HCT116 (cell line): Measurements from ENCODE around the gene MAGI3. TPM values are rescaled to one million over a fixed set of nuclear protein-coding genes. Genes with fewer than 3 reads are reported as not detected.

Experiments
- ATAC-seq: fragments of 200-7000 bp; cut with Tn5 transposase; 2 replicates; pipeline ENCODE4 v1.9.1; 2020; ENCODE audit warnings: mild to moderate bottlenecking, moderate library complexity
- BruUV-seq: library from RNA; stranded (reverse); fragments of 400-500 nt; replicated peaks from 2 replicates; lab custom pipeline; 2021; lab: Mats Ljungman, UMichigan
- CTCF ChIA-PET: fragments of 300-600 bp; sonication (Branson Sonifier 250); formaldehyde crosslinking; loops from one replicate; lab custom pipeline; 2021; ENCODE audit warnings: antibody characterized with exemption; lab: Charles Lee
- POLR2A ChIA-PET: fragments of 300-600, 350-600 bp; sonication (Branson Sonifier 250); formaldehyde crosslinking; loops from one replicate; lab custom pipeline; 2021; ENCODE audit warnings: antibody characterized with exemption; lab: Charles Lee
- RAD21 ChIA-PET, 2 experiments: fragments of 300-600 bp; sonication (Branson Sonifier 250); formaldehyde crosslinking; loops; one replicate each; lab custom pipeline; 2023; ENCODE audit warnings: low total read pairs in 2 of 2; ENCODE audit not compliant: uncharacterized antibody in 2 of 2, unreplicated experiment in 2 of 2, low non-redundant PET in 1 of 2; lab: Charles Lee
- DNase-seq: peaks from one replicate; pipeline ENCODE4 v3.0.0-alpha.2; 2010; ENCODE audit warnings: low read depth, low spot score
- H2AFZ ChIP-seq: fragments of 200-600 bp; shearing (Covaris generic), sonication (generic); 2 replicates; pipeline ENCODE4 v1.6.1; 2017; ENCODE audit warnings: low read depth, mixed run types, mixed read lengths, antibody characterized with exemption, low read length; ENCODE audit not compliant: poor library complexity, severe bottlenecking
- H3K27ac ChIP-seq: 2 replicates; pipeline ENCODE4 v1.5.1; 2012; ENCODE audit warnings: low read depth, low read length
- H3K27me3 ChIP-seq: fragments of 200-600 bp; sonication (generic); 2 replicates; pipeline ENCODE4 v1.6.1; 2016; ENCODE audit warnings: mixed run types, low read length, mixed read lengths; ENCODE audit not compliant: insufficient read depth
- H3K36me3 ChIP-seq, 2 experiments: fragments of 200-500 bp in 1 of 2; fragments of 200-600 bp in 1 of 2; sonication (Bioruptor generic) in 1 of 2; sonication (generic) in 1 of 2; 2 replicates each; pipeline versions ENCODE4 v1.5.1 to v1.6.1; 2014 to 2016; ENCODE audit warnings: low read length in 2 of 2, inconsistent platforms in 1 of 2, mixed read lengths in 1 of 2, mixed run types in 1 of 2; ENCODE audit not compliant: insufficient read depth in 2 of 2, control insufficient read depth in 1 of 2
- H3K4me1 ChIP-seq, 2 experiments: fragments of 200-600 bp in 1 of 2; sonication (generic) in 1 of 2; 2 replicates each; pipeline versions ENCODE4 v1.5.1 to v1.6.1; 2012 to 2017; ENCODE audit warnings: low read length in 2 of 2, inconsistent platforms in 1 of 2, mild to moderate bottlenecking in 1 of 2, mixed read lengths in 1 of 2, mixed run types in 1 of 2, moderate library complexity in 1 of 2; ENCODE audit not compliant: insufficient read depth in 2 of 2, control insufficient read depth in 1 of 2
- H3K4me2 ChIP-seq: fragments of 200-600 bp; sonication (generic); 2 replicates; pipeline ENCODE4 v1.6.1; 2017; ENCODE audit warnings: mixed run types, low read length, mixed read lengths
- H3K4me3 ChIP-seq, 2 experiments: fragments of 200-600 bp in 1 of 2; sonication (generic) in 1 of 2; replicated peaks in 1 of 2; 2 replicates each; pipeline ENCODE4 v1.5.1; 2011 to 2016; ENCODE audit warnings: low read length in 2 of 2, control low read depth in 1 of 2, low read depth in 1 of 2, mild to moderate bottlenecking in 1 of 2, mixed read lengths in 1 of 2, mixed run types in 1 of 2
- H3K79me2 ChIP-seq: fragments of 200-600 bp; sonication (generic); 2 replicates; pipeline ENCODE4 v1.6.1; 2017; ENCODE audit warnings: mild to moderate bottlenecking, mixed run types, low read length, moderate library complexity, mixed read lengths; ENCODE audit not compliant: insufficient read depth
- H3K9ac ChIP-seq: fragments of 200-600 bp; sonication (generic); 2 replicates; pipeline ENCODE4 v1.6.1; 2016; ENCODE audit warnings: low read length, mixed read lengths
- H3K9me2 ChIP-seq: fragments of 200-600 bp; sonication (generic), shearing (Covaris generic); 2 replicates; pipeline ENCODE4 v1.6.1; 2017; ENCODE audit warnings: mixed run types, mild to moderate bottlenecking, moderate library complexity; ENCODE audit not compliant: insufficient read depth
- H3K9me3 ChIP-seq, 2 experiments: fragments of 200-500 bp in 1 of 2; fragments of 200-600 bp in 1 of 2; sonication (Bioruptor generic) in 1 of 2; sonication (generic) in 1 of 2; 2 replicates each; pipeline ENCODE4 v1.6.1; 2014 to 2017; ENCODE audit warnings: low read length in 2 of 2, mixed read lengths in 2 of 2, inconsistent platforms in 1 of 2, low read depth in 1 of 2, mild to moderate bottlenecking in 1 of 2, mixed run types in 1 of 2, moderate library complexity in 1 of 2; ENCODE audit not compliant: control insufficient read depth in 1 of 2, insufficient read depth in 1 of 2
- H4K20me1 ChIP-seq: fragments of 200-600 bp; sonication (generic), shearing (Covaris generic); 2 replicates; pipeline ENCODE4 v1.6.1; 2017; ENCODE audit warnings: mixed run types, mild to moderate bottlenecking, moderate library complexity; ENCODE audit not compliant: insufficient read depth
- ATF3 ChIP-seq: IDR thresholded peaks from 2 replicates; pipeline ENCODE4 v1.6.1; 2012
- CBX3 ChIP-seq: IDR thresholded peaks from 2 replicates; pipeline ENCODE4 v1.6.1; 2012; ENCODE audit warnings: low read depth
- CEBPB ChIP-seq: IDR thresholded peaks from 2 replicates; pipeline ENCODE4 v1.6.1; 2012; ENCODE audit warnings: low read depth
- ELF1 ChIP-seq: IDR thresholded peaks from 2 replicates; pipeline ENCODE4 v1.6.1; 2012; ENCODE audit warnings: low read depth, borderline replicate concordance
- EZH2 ChIP-seq: fragments of 200-600 bp; sonication (generic); IDR thresholded peaks from 2 replicates; pipeline ENCODE4 v1.6.1; 2017; ENCODE audit warnings: antibody characterized with exemption, mixed run types
- EZH2phosphoT487 ChIP-seq: fragments of 200-600 bp; IDR thresholded peaks from 2 replicates; pipeline ENCODE4 v1.6.1; 2018; ENCODE audit warnings: antibody characterized with exemption, borderline replicate concordance
- FOSL1 ChIP-seq: IDR thresholded peaks from 2 replicates; pipeline ENCODE4 v1.6.1; 2012; ENCODE audit warnings: low read depth
- JUND ChIP-seq: IDR thresholded peaks from 2 replicates; pipeline ENCODE4 v1.6.1; 2012
- MAX ChIP-seq: IDR thresholded peaks from 2 replicates; pipeline ENCODE4 v1.6.1; 2012
- POLR2A ChIP-seq: IDR thresholded peaks from 2 replicates; pipeline ENCODE4 v1.7.0; 2011; ENCODE audit warnings: borderline replicate concordance; ENCODE audit not compliant: insufficient read depth, insufficient read length; ENCODE audit errors: extremely low read depth
- POLR2AphosphoS5 ChIP-seq: IDR thresholded peaks from 2 replicates; pipeline ENCODE4 v1.6.1; 2011; ENCODE audit warnings: mild to moderate bottlenecking, low read depth, low read length, moderate library complexity
- RAD21 ChIP-seq: IDR thresholded peaks from 2 replicates; pipeline ENCODE4 v1.6.1; 2012; ENCODE audit warnings: low read depth, mild to moderate bottlenecking
- SP1 ChIP-seq: IDR thresholded peaks from 2 replicates; pipeline ENCODE4 v1.6.1; 2012; ENCODE audit warnings: low read depth
- TCF7L2 ChIP-seq: IDR thresholded peaks from 2 replicates; pipeline ENCODE4 v1.7.0; 2011; ENCODE audit warnings: borderline replicate concordance, inconsistent platforms; ENCODE audit not compliant: insufficient read depth, insufficient read length; ENCODE audit errors: extremely low read depth
- YY1 ChIP-seq: IDR thresholded peaks from 2 replicates; pipeline ENCODE4 v1.6.1; 2011; ENCODE audit warnings: low read length, low read depth, moderate library complexity, mild to moderate bottlenecking; ENCODE audit not compliant: insufficient replicate concordance; ENCODE audit errors: extremely low read depth
- ZFX ChIP-seq: fragments of 450-650 bp; IDR thresholded peaks from 2 replicates; pipeline ENCODE4 v1.6.1; 2017
- intact Hi-C: fragments of 100-400 bp; cut with micrococcal nuclease; formaldehyde crosslinking; loops from 2 replicates; pipeline ENCODE4 v1.10.0; 2022
- total RNA-seq: library from RNA; stranded (reverse); gene quantifications from one replicate; pipeline ENCODE4 v1.2.1, GENCODE V29; 2021; ENCODE audit not compliant: unreplicated experiment
- TF ChIP-seq, protein P1 (sequence below), 3 experiments: fragments of 200-600 bp in 1 of 3; sonication (generic) in 1 of 3; IDR thresholded peaks in 2 of 3; conservative IDR thresholded peaks in 1 of 3; 2 replicates each; pipeline ENCODE4 v1.5.1; 2012 to 2017; ENCODE audit warnings: low read depth in 2 of 3, low read length in 2 of 3, antibody characterized with exemption in 1 of 3, borderline replicate concordance in 1 of 3, control low read depth in 1 of 3, mild to moderate bottlenecking in 1 of 3, mixed read lengths in 1 of 3, mixed run types in 1 of 3, moderate library complexity in 1 of 3; ENCODE audit not compliant: insufficient read depth in 1 of 3
- TF ChIP-seq, protein P2 (sequence below): IDR thresholded peaks from 2 replicates; pipeline ENCODE4 v1.6.1; 2011; ENCODE audit warnings: mild to moderate bottlenecking, low read length, moderate library complexity; ENCODE audit not compliant: insufficient replicate concordance; ENCODE audit errors: extremely low read depth

Gene MAGI3
- total RNA-seq, 1 experiment from 2014 or later = 11.8 TPM

GRCh38 chr1:113396585-113396984 lies 6.3 kb downstream of the MAGI3 start:
- no peaks in the 10 kb centered on the region for H3K9me3 ChIP-seq
- ChIA-PET RAD21 (interaction anchor here in 1 of 2 experiments (0.6 kb wide), 1 partner anchor 177 kb away, joined by 5 read pairs; no protein-coding TSS in a partner anchor), CTCF (interaction anchor here (1.2 kb wide), 1 partner anchor 57 kb away, joined by 3 read pairs; no protein-coding TSS in a partner anchor), POLR2A (no interaction called here)
- H3K27ac ChIP-seq = no peak overlapping the region
- peak overlapping the region; percentile 63 for H3K4me2 ChIP-seq
- no peaks in the 10 kb centered on the region for H3K27me3 ChIP-seq
- H4K20me1 ChIP-seq = peaks cover 5% of the 10 kb centered on the region; the same call in 1 of the 2 replicates
- peak overlapping the region in 1 of 2 experiments; percentile 9; a peak in 1 of 4 replicates for H3K4me3 ChIP-seq
- TF ChIP-seq JUND (peak; percentile 80), FOSL1 (peak; percentile 83), YY1 (no peak), ELF1 (no peak), EZH2 (no peak), POLR2A (no peak), EZH2phosphoT487 (no peak), CEBPB (no peak), SP1 (peak; percentile 49), ATF3 (no peak), POLR2AphosphoS5 (no peak), ZFX (no peak), TCF7L2 (no peak), RAD21 (0 out of 2 replicates have a peak, but pooled peaks have one; percentile 5), CBX3 (peak; percentile 66; the same call in 1 of the 2 replicates), MAX (0 out of 2 replicates have a peak, but pooled peaks have one; percentile 35)
- TF ChIP-seq, protein P1, sequence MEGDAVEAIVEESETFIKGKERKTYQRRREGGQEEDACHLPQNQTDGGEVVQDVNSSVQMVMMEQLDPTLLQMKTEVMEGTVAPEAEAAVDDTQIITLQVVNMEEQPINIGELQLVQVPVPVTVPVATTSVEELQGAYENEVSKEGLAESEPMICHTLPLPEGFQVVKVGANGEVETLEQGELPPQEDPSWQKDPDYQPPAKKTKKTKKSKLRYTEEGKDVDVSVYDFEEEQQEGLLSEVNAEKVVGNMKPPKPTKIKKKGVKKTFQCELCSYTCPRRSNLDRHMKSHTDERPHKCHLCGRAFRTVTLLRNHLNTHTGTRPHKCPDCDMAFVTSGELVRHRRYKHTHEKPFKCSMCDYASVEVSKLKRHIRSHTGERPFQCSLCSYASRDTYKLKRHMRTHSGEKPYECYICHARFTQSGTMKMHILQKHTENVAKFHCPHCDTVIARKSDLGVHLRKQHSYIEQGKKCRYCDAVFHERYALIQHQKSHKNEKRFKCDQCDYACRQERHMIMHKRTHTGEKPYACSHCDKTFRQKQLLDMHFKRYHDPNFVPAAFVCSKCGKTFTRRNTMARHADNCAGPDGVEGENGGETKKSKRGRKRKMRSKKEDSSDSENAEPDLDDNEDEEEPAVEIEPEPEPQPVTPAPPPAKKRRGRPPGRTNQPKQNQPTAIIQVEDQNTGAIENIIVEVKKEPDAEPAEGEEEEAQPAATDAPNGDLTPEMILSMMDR (IDR thresholded peaks at IDR 0.05 in 2 of 3, conservative IDR thresholded peaks at IDR 0.05 in 1 of 3; ENCODE audit: borderline replicate concordance in 1 of 3, insufficient read depth in 1 of 3, low read depth in 2 of 3, low read length in 2 of 3) = no peak
- TF ChIP-seq, protein P2, sequence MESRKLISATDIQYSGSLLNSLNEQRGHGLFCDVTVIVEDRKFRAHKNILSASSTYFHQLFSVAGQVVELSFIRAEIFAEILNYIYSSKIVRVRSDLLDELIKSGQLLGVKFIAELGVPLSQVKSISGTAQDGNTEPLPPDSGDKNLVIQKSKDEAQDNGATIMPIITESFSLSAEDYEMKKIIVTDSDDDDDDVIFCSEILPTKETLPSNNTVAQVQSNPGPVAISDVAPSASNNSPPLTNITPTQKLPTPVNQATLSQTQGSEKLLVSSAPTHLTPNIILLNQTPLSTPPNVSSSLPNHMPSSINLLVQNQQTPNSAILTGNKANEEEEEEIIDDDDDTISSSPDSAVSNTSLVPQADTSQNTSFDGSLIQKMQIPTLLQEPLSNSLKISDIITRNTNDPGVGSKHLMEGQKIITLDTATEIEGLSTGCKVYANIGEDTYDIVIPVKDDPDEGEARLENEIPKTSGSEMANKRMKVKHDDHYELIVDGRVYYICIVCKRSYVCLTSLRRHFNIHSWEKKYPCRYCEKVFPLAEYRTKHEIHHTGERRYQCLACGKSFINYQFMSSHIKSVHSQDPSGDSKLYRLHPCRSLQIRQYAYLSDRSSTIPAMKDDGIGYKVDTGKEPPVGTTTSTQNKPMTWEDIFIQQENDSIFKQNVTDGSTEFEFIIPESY = no peak
- no peaks in the 10 kb centered on the region for H3K9me2 ChIP-seq
- 0 out of 2 replicates have a peak overlapping the region, but pooled peaks have one; percentile 10 for H3K9ac ChIP-seq
- peaks cover 4 to 37% of the 10 kb centered on the region in 2 experiments; a peak in 3 of 4 replicates for H3K4me1 ChIP-seq
- H3K79me2 ChIP-seq = peaks cover 90% of the 10 kb centered on the region
- DNase-seq = peak; percentile 64
- ATAC-seq = peak; percentile 92
- H2AFZ ChIP-seq = no peak overlapping the region
- BruUV-seq = no TSS peak
- H3K36me3 ChIP-seq = no peaks in the 10 kb centered on the region
- intact Hi-C loops = no loop called here
